Suprapubic skin (tissue), 4 donors: ENCODE data around the gene PFDN5. TPM values are rescaled to one million over a fixed set of nuclear protein-coding genes. Genes with fewer than 3 reads are reported as not detected.
A peak's percentile ranks its signal among the peaks of the same experiment; 100 is the strongest.

Experiments
- DNase-seq, 2 donors: peaks; one replicate each; pipeline ENCODE4 v3.0.0-alpha.2; 2019; ENCODE audit warnings: low spot score in 2 of 2
- H3K27ac ChIP-seq: fragments of 200-600 bp; sonication (generic); one replicate; pipeline ENCODE4 v1.5.1; 2019
- H3K27me3 ChIP-seq: fragments of 200-600 bp; sonication (generic); one replicate; pipeline ENCODE4 v1.5.1; 2019
- H3K36me3 ChIP-seq: fragments of 200-600 bp; sonication (generic); one replicate; pipeline ENCODE4 v1.5.1; 2019
- H3K4me1 ChIP-seq: fragments of 200-600 bp; sonication (generic); one replicate; pipeline ENCODE4 v1.5.1; 2019
- H3K4me3 ChIP-seq: fragments of 200-600 bp; sonication (generic); one replicate; pipeline ENCODE4 v1.5.1; 2019; ENCODE audit warnings: mild to moderate bottlenecking
- H3K9me3 ChIP-seq: fragments of 200-600 bp; sonication (generic); one replicate; pipeline ENCODE4 v1.5.1; 2019
- EP300 ChIP-seq: sonication (generic); formaldehyde crosslinking; IDR thresholded peaks from one replicate; pipeline ENCODE4 v1.6.1; 2017; ENCODE audit warnings: antibody characterized with exemption
- POLR2A ChIP-seq, 2 donors: fragments of 450-650 bp; IDR thresholded peaks; one replicate each; pipeline ENCODE4 v1.6.1; 2017; ENCODE audit warnings: antibody characterized with exemption in 2 of 2, mild to moderate bottlenecking in 2 of 2, moderate library complexity in 2 of 2
- POLR2AphosphoS5 ChIP-seq, 3 donors: sonication (generic); formaldehyde crosslinking; IDR thresholded peaks; one replicate each; pipeline ENCODE4 v1.6.1; 2017; ENCODE audit warnings: antibody characterized with exemption in 3 of 3
- WGBS: methylation state at CpG from one replicate; pipeline ENCODE4 v1.1.5; 2018; 5-methylcytosine and 5-hydroxymethylcytosine counted together
- total RNA-seq, 4 donors: library from RNA; depleted of rRNA; stranded (reverse); fragments of >200 nt; gene quantifications; one replicate each; pipeline ENCODE4 v1.1.0, GENCODE V29; 2016
- TF ChIP-seq, protein P1 (sequence below), 2 donors: fragments of 200-600 bp in 1 of 2; fragments of 450-650 bp in 1 of 2; sonication (generic) in 1 of 2; IDR thresholded peaks; one replicate each; pipeline ENCODE4 v1.5.1; 2016 to 2019; ENCODE audit warnings: antibody characterized with exemption in 2 of 2, mild to moderate bottlenecking in 1 of 2, moderate library complexity in 1 of 2

Gene PFDN5
- total RNA-seq, 4 donors from 2014 or later: 457 to 612 (median 511) TPM

DNA sequence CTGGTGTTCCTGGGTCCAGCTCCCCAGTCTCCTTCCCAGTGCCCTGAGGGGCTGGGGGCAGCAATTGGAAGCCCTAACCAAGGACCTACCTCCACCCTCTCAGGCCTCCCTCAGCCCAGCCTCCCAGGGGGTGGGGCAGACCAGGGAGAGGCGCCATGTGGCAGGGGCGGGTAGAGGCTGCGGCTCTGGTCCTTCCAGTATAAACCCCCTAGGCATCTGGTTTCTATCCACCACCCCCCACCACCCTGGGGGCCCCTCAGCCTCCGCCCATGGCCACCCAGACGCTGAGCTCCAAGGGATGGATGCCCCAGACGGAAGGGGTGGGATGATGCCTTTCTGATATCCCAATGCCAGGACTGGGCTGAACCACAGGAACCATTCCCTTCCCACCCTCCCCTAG lies 43.6 kb downstream of the PFDN5 start:
- H3K4me1 ChIP-seq: no peaks in the 10 kb centered on the region
- H3K4me3 ChIP-seq: no peak overlapping the region
- 24% methylated on average over 5 of the region's 6 CpGs for WGBS
- TF ChIP-seq POLR2A (IDR thresholded peaks at IDR 0.05) (no peak), EP300 (no peak), POLR2AphosphoS5 (IDR thresholded peaks at IDR 0.05) (no peak)
- TF ChIP-seq, protein P1, sequence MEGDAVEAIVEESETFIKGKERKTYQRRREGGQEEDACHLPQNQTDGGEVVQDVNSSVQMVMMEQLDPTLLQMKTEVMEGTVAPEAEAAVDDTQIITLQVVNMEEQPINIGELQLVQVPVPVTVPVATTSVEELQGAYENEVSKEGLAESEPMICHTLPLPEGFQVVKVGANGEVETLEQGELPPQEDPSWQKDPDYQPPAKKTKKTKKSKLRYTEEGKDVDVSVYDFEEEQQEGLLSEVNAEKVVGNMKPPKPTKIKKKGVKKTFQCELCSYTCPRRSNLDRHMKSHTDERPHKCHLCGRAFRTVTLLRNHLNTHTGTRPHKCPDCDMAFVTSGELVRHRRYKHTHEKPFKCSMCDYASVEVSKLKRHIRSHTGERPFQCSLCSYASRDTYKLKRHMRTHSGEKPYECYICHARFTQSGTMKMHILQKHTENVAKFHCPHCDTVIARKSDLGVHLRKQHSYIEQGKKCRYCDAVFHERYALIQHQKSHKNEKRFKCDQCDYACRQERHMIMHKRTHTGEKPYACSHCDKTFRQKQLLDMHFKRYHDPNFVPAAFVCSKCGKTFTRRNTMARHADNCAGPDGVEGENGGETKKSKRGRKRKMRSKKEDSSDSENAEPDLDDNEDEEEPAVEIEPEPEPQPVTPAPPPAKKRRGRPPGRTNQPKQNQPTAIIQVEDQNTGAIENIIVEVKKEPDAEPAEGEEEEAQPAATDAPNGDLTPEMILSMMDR (IDR thresholded peaks at IDR 0.05): no peak
- H3K36me3 ChIP-seq: no peaks in the 10 kb centered on the region
- peaks cover 48% of the 10 kb centered on the region for H3K27me3 ChIP-seq
- DNase-seq: no peak
- H3K9me3 ChIP-seq: no peaks in the 10 kb centered on the region
- no peak overlapping the region for H3K27ac ChIP-seq

DNA sequence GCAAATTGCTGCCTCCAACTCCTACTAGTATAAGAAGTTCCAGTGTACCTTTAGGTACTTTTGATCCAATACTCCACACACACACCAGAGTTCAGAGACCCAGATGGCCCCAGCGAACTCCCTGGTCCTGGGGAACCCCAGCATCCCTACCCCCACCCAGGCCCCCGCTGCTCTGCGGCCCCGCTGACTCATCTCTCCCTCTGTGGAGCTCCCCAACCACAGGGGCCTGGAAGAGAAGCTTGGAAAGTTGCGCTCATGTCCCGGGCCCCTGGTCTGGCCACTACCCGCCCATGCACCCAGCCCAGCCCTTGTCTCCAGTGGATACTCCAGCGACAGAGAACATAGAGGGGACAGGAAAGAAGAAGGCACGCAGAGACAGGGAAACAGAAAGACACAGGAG lies 45.1 kb downstream of the PFDN5 start:
- Histone ChIP-seq H3K36me3 (no peaks in the 10 kb centered on the region), H3K4me1 (peaks cover 10% of the 10 kb centered on the region), H3K27ac (no peak overlapping the region), H3K9me3 (no peaks in the 10 kb centered on the region), H3K4me3 (no peak overlapping the region), H3K27me3 (peaks cover 36% of the 10 kb centered on the region)
- DNase-seq: no peak
- TF ChIP-seq, protein P1 (IDR thresholded peaks at IDR 0.05): no peak
- TF ChIP-seq POLR2AphosphoS5 (IDR thresholded peaks at IDR 0.05): no peak
- TF ChIP-seq POLR2A (IDR thresholded peaks at IDR 0.05): no peak
- 86% methylated on average over 9 of the region's 9 CpGs for WGBS

DNA sequence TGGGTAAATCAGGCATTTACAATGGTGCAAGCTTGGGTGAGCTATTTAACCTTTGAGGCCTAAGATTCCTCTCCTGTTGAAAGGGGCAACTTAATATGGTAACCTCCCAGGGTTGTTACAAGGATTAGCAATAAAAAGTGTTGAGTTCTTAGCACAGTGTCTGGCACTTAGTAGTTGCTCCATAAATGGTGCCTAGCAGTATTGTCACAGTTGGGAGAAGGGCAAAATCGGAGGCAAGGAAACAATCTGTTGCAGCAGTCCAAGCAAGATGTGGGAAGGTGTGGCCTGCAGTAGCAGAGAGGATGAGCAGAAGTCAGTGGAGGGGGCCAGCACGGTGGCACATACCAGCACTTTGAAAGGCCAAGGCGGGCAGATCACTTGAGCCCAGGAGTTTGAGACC lies 48.1 kb downstream of the PFDN5 start:
- no peak overlapping the region for H3K4me3 ChIP-seq
- no peak overlapping the region for H3K27ac ChIP-seq
- peaks cover 9% of the 10 kb centered on the region for H3K27me3 ChIP-seq
- H3K36me3 ChIP-seq: no peaks in the 10 kb centered on the region
- no peak for TF ChIP-seq POLR2A (IDR thresholded peaks at IDR 0.05)
- no peak for DNase-seq
- 56% methylated on average over 3 of the region's 3 CpGs for WGBS
- no peaks in the 10 kb centered on the region for H3K9me3 ChIP-seq
- peaks cover 19% of the 10 kb centered on the region for H3K4me1 ChIP-seq

DNA sequence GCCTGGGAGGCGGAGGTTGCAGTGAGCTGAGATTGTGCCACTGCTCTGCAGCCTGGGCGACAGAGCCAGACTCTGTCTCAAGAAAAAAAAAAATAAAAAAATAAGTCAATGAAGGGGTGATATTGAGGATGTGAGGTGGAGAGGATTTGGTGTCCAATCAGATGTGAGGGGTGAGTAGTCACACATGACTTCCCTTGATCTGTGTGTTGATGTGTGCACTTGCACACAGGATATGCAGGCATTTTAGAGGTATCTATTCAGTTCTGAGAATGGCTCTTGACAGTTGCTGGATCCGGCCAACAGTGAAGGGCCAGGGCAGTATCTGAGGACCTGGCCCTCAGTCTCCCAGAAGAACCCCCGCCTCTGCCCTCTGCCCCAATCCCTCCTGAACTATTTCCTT lies 48.6 kb downstream of the PFDN5 start:
- DNase-seq: no peak
- no peak for TF ChIP-seq EP300
- TF ChIP-seq, protein P1 (IDR thresholded peaks at IDR 0.05): no peak
- H3K27ac ChIP-seq: no peak overlapping the region
- H3K4me3 ChIP-seq: peak overlapping the region; percentile 82
- peaks cover 4% of the 10 kb centered on the region for H3K27me3 ChIP-seq
- H3K4me1 ChIP-seq: peaks cover 19% of the 10 kb centered on the region
- H3K9me3 ChIP-seq: no peaks in the 10 kb centered on the region
- WGBS: 95% methylated on average over 4 of the region's 4 CpGs
- no peaks in the 10 kb centered on the region for H3K36me3 ChIP-seq

DNA sequence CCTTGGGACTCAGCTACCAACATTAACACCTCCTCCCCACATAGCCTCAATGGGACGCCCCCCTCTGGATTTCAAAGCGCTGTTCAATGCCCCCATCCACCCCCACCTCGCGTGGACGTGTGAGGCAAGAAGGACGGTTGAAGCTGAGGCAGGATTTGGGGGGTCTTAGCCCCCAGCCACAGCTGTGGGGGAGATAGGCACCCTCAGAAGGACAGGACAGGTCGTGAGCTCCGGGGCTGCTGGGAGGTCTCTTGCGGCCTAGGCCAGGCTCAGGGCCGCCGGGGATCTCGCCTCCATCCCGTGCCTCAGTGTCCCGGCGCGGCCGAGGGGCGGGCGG lies 49.1 kb downstream of the PFDN5 start:
- H3K27me3 ChIP-seq: no peaks in the 10 kb centered on the region
- no peaks in the 10 kb centered on the region for H3K9me3 ChIP-seq
- peaks cover 19% of the 10 kb centered on the region for H3K4me1 ChIP-seq
- H3K36me3 ChIP-seq: no peaks in the 10 kb centered on the region
- H3K4me3 ChIP-seq: peak overlapping the region; percentile 82
- DNase-seq: no peak
- TF ChIP-seq POLR2AphosphoS5 (IDR thresholded peaks at IDR 0.05) (no peak), POLR2A (IDR thresholded peaks at IDR 0.05) (no peak), EP300 (no peak)
- TF ChIP-seq, protein P1 (IDR thresholded peaks at IDR 0.05): no peak
- peak overlapping the region; percentile 70 for H3K27ac ChIP-seq
- WGBS: 6% methylated on average over 7 of the region's 19 CpGs

DNA sequence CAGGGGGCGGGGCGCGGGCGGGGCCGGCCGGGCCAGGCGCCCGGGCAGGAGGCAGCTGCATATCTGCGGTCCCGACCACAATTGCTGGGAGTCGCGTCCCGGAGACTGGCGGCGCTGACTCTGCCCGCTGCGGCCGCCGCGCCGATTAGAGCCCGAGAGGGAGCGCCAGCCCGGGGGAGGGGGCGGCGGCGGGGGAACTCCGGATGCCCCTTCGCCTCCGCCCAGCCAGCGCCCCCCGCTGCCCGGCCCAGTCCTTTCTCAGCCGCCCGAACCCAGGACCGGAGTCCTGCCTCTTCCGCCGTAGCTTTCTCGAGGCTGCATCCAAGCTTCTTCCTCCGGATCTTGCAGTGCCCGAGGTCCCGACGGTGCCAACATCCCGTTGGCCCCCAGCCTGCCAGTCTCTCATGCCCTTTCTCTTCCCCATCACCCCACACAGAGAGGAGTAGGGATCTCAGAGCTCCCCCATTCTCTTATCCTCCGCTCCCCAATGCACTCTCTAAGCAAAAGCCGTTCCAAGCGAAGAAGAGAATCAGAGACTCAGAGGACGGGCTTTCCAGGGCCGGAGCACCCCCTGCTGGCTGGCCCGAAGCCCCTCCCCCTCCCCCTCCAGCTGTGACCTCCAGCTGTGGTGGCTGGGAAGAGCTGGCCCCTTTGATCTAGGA lies 49.6 kb downstream of the PFDN5 start:
- Histone ChIP-seq H3K9me3 (no peaks in the 10 kb centered on the region), H3K4me1 (peaks cover 19% of the 10 kb centered on the region), H3K36me3 (no peaks in the 10 kb centered on the region), H3K27ac (peak overlapping the region; percentile 70), H3K27me3 (no peaks in the 10 kb centered on the region), H3K4me3 (peak overlapping the region; percentile 82)
- WGBS: under 1% methylated on average over 30 of the region's 50 CpGs
- TF ChIP-seq, protein P1 (IDR thresholded peaks at IDR 0.05): peak; percentile 50 to 73
- no peak for TF ChIP-seq POLR2AphosphoS5 (IDR thresholded peaks at IDR 0.05)
- peak; percentile 86 to 89 for DNase-seq
